RWPE1 (cell line): Measurements from ENCODE around the gene FRS3.

Experiments
- CTCF ChIA-PET: fragments of 350-600 bp; sonication (Branson Sonifier 250); formaldehyde crosslinking; extraction: SDS; loops from one replicate; lab custom pipeline; 2021; lab: Yijun Ruan, JAX
- POLR2A ChIA-PET: fragments of 400-600 bp; formaldehyde crosslinking; extraction: SDS; loops from one replicate; lab custom pipeline; 2020; ENCODE audit warnings: antibody characterized with exemption; ENCODE audit not compliant: low non-redundant PET; lab: Yijun Ruan, JAX
- DNase-seq: peaks from one replicate; pipeline ENCODE4 v3.0.0; 2012; ENCODE audit warnings: low spot score
- H3K27ac ChIP-seq: fragments of 450-650 bp; 2 replicates; pipeline ENCODE4 v1.5.1; 2017
- CTCF ChIP-seq: fragments of 450-650 bp; conservative IDR thresholded peaks from 2 replicates; pipeline ENCODE4 v1.5.1; 2017; ENCODE audit warnings: low read depth, mild to moderate bottlenecking

Gene FRS3

GRCh38 chr6:41741625-41742490 is 37.8 kb downstream of the FRS3 start:
- CTCF ChIA-PET: interaction anchor here (0.5 to 1.0 kb wide), 2 partner anchors 34 to 139 kb away, joined by 3 to 5 read pairs; no protein-coding TSS in a partner anchor
- no peak for DNase-seq
- POLR2A ChIA-PET: no interaction called here
- no peak overlapping the region for H3K27ac ChIP-seq
- no peak for TF ChIP-seq CTCF

- ChIA-PET CTCF (interaction anchor here (0.6 to 1.0 kb wide), 2 partner anchors 36 to 105 kb away, joined by 4 to 5 read pairs; no protein-coding TSS in a partner anchor), POLR2A (no interaction called here)
- H3K27ac ChIP-seq: no peak overlapping the region
- no peak for TF ChIP-seq CTCF
- no peak for DNase-seq
These were observed 39.1 kb downstream of the FRS3 start for GRCh38 chr6:41740366-41741162.

- ChIA-PET POLR2A (interaction anchor here (0.7 kb wide), 1 partner anchor 10 kb away, joined by 8 read pairs; no protein-coding TSS in a partner anchor), CTCF (interaction anchor here (0.6 kb wide), 1 partner anchor 714 kb away, joined by 3 read pairs; no protein-coding TSS in a partner anchor)
- no peak for TF ChIP-seq CTCF
- DNase-seq: no peak
- no peak overlapping the region for H3K27ac ChIP-seq
These were observed 40.7 kb downstream of the FRS3 start for GRCh38 chr6:41739041-41739440.

- TF ChIP-seq CTCF: no peak
- ChIA-PET CTCF (no interaction called here), POLR2A (interaction anchor here (0.5 kb wide), 1 partner anchor 380 kb away, joined by 7 read pairs; no protein-coding TSS in a partner anchor)
- DNase-seq: no peak
- no peak overlapping the region for H3K27ac ChIP-seq
These were observed 42.0 kb downstream of the FRS3 start for GRCh38 chr6:41737591-41738130.

GRCh38 chr6:41736800-41737555 is 42.7 kb downstream of the FRS3 start:
- ChIA-PET POLR2A (no interaction called here), CTCF (interaction anchor here (0.6 kb wide), 1 partner anchor 41 kb away, joined by 5 read pairs; no protein-coding TSS in a partner anchor)
- TF ChIP-seq CTCF: no peak
- no peak for DNase-seq
- no peak overlapping the region for H3K27ac ChIP-seq
